Measurements from ENCODE around the gene SERBP1. TPM values are rescaled to one million over a fixed set of nuclear protein-coding genes. Genes with fewer than 3 reads are reported as not detected.

The SERBP1 gene
- total RNA-seq, 1 experiment from 2014 or later: 325 TPM

DNA sequence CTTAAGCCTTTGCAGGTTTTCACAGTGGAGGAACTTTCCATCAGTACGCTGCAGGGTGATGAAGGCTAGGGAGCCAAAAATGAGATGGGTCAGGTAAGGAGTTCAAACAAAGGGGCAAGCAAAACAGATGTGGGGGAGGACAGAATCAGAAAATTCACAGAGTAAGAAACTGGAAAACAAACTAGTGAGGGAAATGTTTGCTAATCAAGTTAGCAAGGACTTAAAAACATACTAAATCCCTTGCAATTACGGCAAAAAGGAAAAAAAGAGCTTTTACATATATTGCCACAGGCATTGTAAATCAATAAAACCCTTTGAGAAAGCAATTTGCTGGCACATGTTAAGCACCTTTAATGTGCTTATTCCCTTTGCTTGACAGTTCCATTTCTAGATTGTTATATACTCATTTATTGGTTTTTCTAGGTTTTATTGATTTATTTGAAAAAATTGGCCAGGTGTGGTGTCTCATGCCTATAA lies 45.8 kb upstream of the SERBP1 start:
- RAD21 ChIA-PET (ENCODE audit: low non-redundant PET in 1 of 2, low total read pairs in 2 of 2, uncharacterized antibody in 2 of 2, unreplicated experiment in 2 of 2): no interaction called here
- POLR2A ChIA-PET: no interaction called here
- CTCF ChIA-PET: no interaction called here
- Histone ChIP-seq H3K4me3 (replicated peaks in 1 of 2; ENCODE audit: low read depth in 1 of 2, low read length in 2 of 2) (no peak overlapping the region), H2AFZ (ENCODE audit: low read depth, low read length, poor library complexity, severe bottlenecking) (no peak overlapping the region), H3K79me2 (ENCODE audit: insufficient read depth, low read length) (no peaks in the 10 kb centered on the region), H3K4me1 (ENCODE audit: control insufficient read depth in 1 of 2, insufficient read depth in 2 of 2, low read length in 2 of 2) (peaks cover 0 to 4% of the 10 kb centered on the region in 2 experiments; a peak in 1 of 4 replicates), H3K9me2 (ENCODE audit: insufficient read depth) (no peaks in the 10 kb centered on the region), H3K4me2 (ENCODE audit: low read length) (no peak overlapping the region), H3K9ac (ENCODE audit: low read length) (no peak overlapping the region), H3K36me3 (ENCODE audit: control insufficient read depth in 1 of 2, insufficient read depth in 2 of 2, low read length in 2 of 2) (no peaks in the 10 kb centered on the region), H3K9me3 (ENCODE audit: control insufficient read depth in 1 of 2, insufficient read depth in 1 of 2, low read depth in 1 of 2, low read length in 2 of 2) (no peaks in the 10 kb centered on the region), H3K27ac (ENCODE audit: low read depth, low read length) (no peak overlapping the region), H4K20me1 (ENCODE audit: insufficient read depth) (no peaks in the 10 kb centered on the region), H3K27me3 (ENCODE audit: insufficient read depth, low read length) (no peaks in the 10 kb centered on the region)
- BruUV-seq (replicated peaks): no TSS peak
- intact Hi-C loops (cut with micrococcal nuclease): no loop called here
- DNase-seq (ENCODE audit: low read depth, low spot score) (no peak), ATAC-seq (no peak)
- no peak for TF ChIP-seq TCF7L2 (IDR thresholded peaks at IDR 0.05; ENCODE audit: borderline replicate concordance, extremely low read depth, insufficient read depth, insufficient read length)
- no peak for TF ChIP-seq POLR2AphosphoS5 (IDR thresholded peaks at IDR 0.05; ENCODE audit: low read depth, low read length)
- TF ChIP-seq POLR2A (IDR thresholded peaks at IDR 0.05; ENCODE audit: borderline replicate concordance, extremely low read depth, insufficient read depth, insufficient read length): no peak
- no peak for TF ChIP-seq CEBPB (IDR thresholded peaks at IDR 0.05; ENCODE audit: low read depth)
- TF ChIP-seq FOSL1 (IDR thresholded peaks at IDR 0.05; ENCODE audit: low read depth): no peak
- no peak for TF ChIP-seq YY1 (IDR thresholded peaks at IDR 0.05; ENCODE audit: extremely low read depth, insufficient replicate concordance, low read depth, low read length)
- no peak for TF ChIP-seq SP1 (IDR thresholded peaks at IDR 0.05; ENCODE audit: low read depth)
- TF ChIP-seq ELF1 (IDR thresholded peaks at IDR 0.05; ENCODE audit: borderline replicate concordance, low read depth): no peak
- no peak for TF ChIP-seq EZH2phosphoT487 (IDR thresholded peaks at IDR 0.05; ENCODE audit: borderline replicate concordance)
- TF ChIP-seq, protein P1, sequence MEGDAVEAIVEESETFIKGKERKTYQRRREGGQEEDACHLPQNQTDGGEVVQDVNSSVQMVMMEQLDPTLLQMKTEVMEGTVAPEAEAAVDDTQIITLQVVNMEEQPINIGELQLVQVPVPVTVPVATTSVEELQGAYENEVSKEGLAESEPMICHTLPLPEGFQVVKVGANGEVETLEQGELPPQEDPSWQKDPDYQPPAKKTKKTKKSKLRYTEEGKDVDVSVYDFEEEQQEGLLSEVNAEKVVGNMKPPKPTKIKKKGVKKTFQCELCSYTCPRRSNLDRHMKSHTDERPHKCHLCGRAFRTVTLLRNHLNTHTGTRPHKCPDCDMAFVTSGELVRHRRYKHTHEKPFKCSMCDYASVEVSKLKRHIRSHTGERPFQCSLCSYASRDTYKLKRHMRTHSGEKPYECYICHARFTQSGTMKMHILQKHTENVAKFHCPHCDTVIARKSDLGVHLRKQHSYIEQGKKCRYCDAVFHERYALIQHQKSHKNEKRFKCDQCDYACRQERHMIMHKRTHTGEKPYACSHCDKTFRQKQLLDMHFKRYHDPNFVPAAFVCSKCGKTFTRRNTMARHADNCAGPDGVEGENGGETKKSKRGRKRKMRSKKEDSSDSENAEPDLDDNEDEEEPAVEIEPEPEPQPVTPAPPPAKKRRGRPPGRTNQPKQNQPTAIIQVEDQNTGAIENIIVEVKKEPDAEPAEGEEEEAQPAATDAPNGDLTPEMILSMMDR (IDR thresholded peaks at IDR 0.05 in 2 of 3, conservative IDR thresholded peaks at IDR 0.05 in 1 of 3; ENCODE audit: borderline replicate concordance in 1 of 3, insufficient read depth in 1 of 3, low read depth in 2 of 3, low read length in 2 of 3): no peak
- TF ChIP-seq, protein P2, sequence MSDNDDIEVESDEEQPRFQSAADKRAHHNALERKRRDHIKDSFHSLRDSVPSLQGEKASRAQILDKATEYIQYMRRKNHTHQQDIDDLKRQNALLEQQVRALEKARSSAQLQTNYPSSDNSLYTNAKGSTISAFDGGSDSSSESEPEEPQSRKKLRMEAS (IDR thresholded peaks at IDR 0.05): no peak
- TF ChIP-seq SIN3A (IDR thresholded peaks at IDR 0.05; ENCODE audit: low read depth): no peak
- TF ChIP-seq, protein P3, sequence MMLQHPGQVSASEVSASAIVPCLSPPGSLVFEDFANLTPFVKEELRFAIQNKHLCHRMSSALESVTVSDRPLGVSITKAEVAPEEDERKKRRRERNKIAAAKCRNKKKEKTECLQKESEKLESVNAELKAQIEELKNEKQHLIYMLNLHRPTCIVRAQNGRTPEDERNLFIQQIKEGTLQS (IDR thresholded peaks at IDR 0.05): no peak
- TF ChIP-seq SRF (IDR thresholded peaks at IDR 0.05; ENCODE audit: low read depth): no peak
- TF ChIP-seq EGR1 (IDR thresholded peaks at IDR 0.05; ENCODE audit: low read depth): no peak
